Measurements from ENCODE around the gene SYNJ2.

The SYNJ2 gene

GRCh38 chr6:158029668-158030230 lies 48.1 kb downstream of the SYNJ2 start:
- Histone ChIP-seq H3K36me3 (replicated peaks; ENCODE audit: insufficient read depth, low read length) (no peaks in the 10 kb centered on the region), H3K4me2 (ENCODE audit: low read depth, low read length) (no peak overlapping the region), H3K4me3 (ENCODE audit: low read length) (no peak overlapping the region), H3F3A (ENCODE audit: insufficient read depth, low read length) (no peaks in the 10 kb centered on the region), H2AFZ (ENCODE audit: low read length) (no peak overlapping the region), H4K20me1 (ENCODE audit: insufficient read depth, low read length) (no peaks in the 10 kb centered on the region), H3K9ac (ENCODE audit: low read length) (no peak overlapping the region), H3K4me1 (ENCODE audit: low read length) (no peaks in the 10 kb centered on the region), H3K27ac (ENCODE audit: low read length) (no peak overlapping the region), H3K27me3 (replicated peaks; ENCODE audit: insufficient read depth, low read length) (no peaks in the 10 kb centered on the region), H3K79me2 (ENCODE audit: low read length) (no peaks in the 10 kb centered on the region; the same call in 1 of the 2 replicates), H3K9me3 (replicated peaks; ENCODE audit: insufficient read depth, low read length) (no peaks in the 10 kb centered on the region), H3K9me2 (replicated peaks; ENCODE audit: insufficient read depth, low read length) (no peaks in the 10 kb centered on the region)
- TF ChIP-seq EZH2phosphoT487 (IDR thresholded peaks at IDR 0.05; ENCODE audit: low read length) (no peak), CTCF (IDR thresholded peaks at IDR 0.05; ENCODE audit: low read length) (no peak), EZH2 (optimal IDR thresholded peaks at IDR 0.05; ENCODE audit: low read depth, low read length) (no peak)
- no peak for DNase-seq

- Histone ChIP-seq H2AFZ (ENCODE audit: low read length) (no peak overlapping the region), H4K20me1 (ENCODE audit: insufficient read depth, low read length) (no peaks in the 10 kb centered on the region), H3K9ac (ENCODE audit: low read length) (no peak overlapping the region), H3K4me3 (ENCODE audit: low read length) (no peak overlapping the region), H3K79me2 (ENCODE audit: low read length) (no peaks in the 10 kb centered on the region; the same call in 1 of the 2 replicates), H3K4me2 (ENCODE audit: low read depth, low read length) (no peak overlapping the region), H3F3A (ENCODE audit: insufficient read depth, low read length) (no peaks in the 10 kb centered on the region), H3K27ac (ENCODE audit: low read length) (no peak overlapping the region), H3K9me2 (replicated peaks; ENCODE audit: insufficient read depth, low read length) (no peaks in the 10 kb centered on the region), H3K9me3 (replicated peaks; ENCODE audit: insufficient read depth, low read length) (no peaks in the 10 kb centered on the region), H3K27me3 (replicated peaks; ENCODE audit: insufficient read depth, low read length) (no peaks in the 10 kb centered on the region), H3K36me3 (replicated peaks; ENCODE audit: insufficient read depth, low read length) (no peaks in the 10 kb centered on the region), H3K4me1 (ENCODE audit: low read length) (no peaks in the 10 kb centered on the region)
- no peak for TF ChIP-seq EZH2phosphoT487 (IDR thresholded peaks at IDR 0.05; ENCODE audit: low read length)
- no peak for TF ChIP-seq CTCF (IDR thresholded peaks at IDR 0.05; ENCODE audit: low read length)
- TF ChIP-seq EZH2 (optimal IDR thresholded peaks at IDR 0.05; ENCODE audit: low read depth, low read length), result no peak
- no peak for DNase-seq
These were observed 49.0 kb downstream of the SYNJ2 start for GRCh38 chr6:158030380-158031300.

- H3K4me2 ChIP-seq (ENCODE audit: low read depth, low read length), result no peak overlapping the region
These were observed 50.0 kb downstream of the SYNJ2 start for GRCh38 chr6:158031381-158032353.

More at GRCh38 chr6:158031381-158032353, 50.0 kb downstream of the SYNJ2 start:
- Histone ChIP-seq H3K9ac (ENCODE audit: low read length) (no peak overlapping the region), H2AFZ (ENCODE audit: low read length) (no peak overlapping the region), H3K27me3 (replicated peaks; ENCODE audit: insufficient read depth, low read length) (no peaks in the 10 kb centered on the region), H4K20me1 (ENCODE audit: insufficient read depth, low read length) (no peaks in the 10 kb centered on the region), H3K4me3 (ENCODE audit: low read length) (no peak overlapping the region), H3K27ac (ENCODE audit: low read length) (no peak overlapping the region), H3F3A (ENCODE audit: insufficient read depth, low read length) (no peaks in the 10 kb centered on the region), H3K9me2 (replicated peaks; ENCODE audit: insufficient read depth, low read length) (no peaks in the 10 kb centered on the region), H3K79me2 (ENCODE audit: low read length) (no peaks in the 10 kb centered on the region), H3K9me3 (replicated peaks; ENCODE audit: insufficient read depth, low read length) (no peaks in the 10 kb centered on the region), H3K36me3 (replicated peaks; ENCODE audit: insufficient read depth, low read length) (no peaks in the 10 kb centered on the region), H3K4me1 (ENCODE audit: low read length) (no peaks in the 10 kb centered on the region)
- DNase-seq, result no peak
- TF ChIP-seq EZH2 (optimal IDR thresholded peaks at IDR 0.05; ENCODE audit: low read depth, low read length), result no peak
- no peak for TF ChIP-seq CTCF (IDR thresholded peaks at IDR 0.05; ENCODE audit: low read length)
- no peak for TF ChIP-seq EZH2phosphoT487 (IDR thresholded peaks at IDR 0.05; ENCODE audit: low read length)

All from MM.1S (cell line).